Measurements from ENCODE around the gene CUL2.

The CUL2 gene

GRCh38 chr10:35040760-35041501, 49.2 kb downstream of the CUL2 start:
- H3K27ac ChIP-seq, result peak overlapping the region; percentile 89
- TF ChIP-seq CTCF (conservative IDR thresholded peaks at IDR 0.05; ENCODE audit: low read depth), result no peak
- peak; percentile 45 for DNase-seq (ENCODE audit: low spot score)
- CTCF ChIA-PET, result interaction anchor here (0.6 to 2.4 kb wide), 4 partner anchors 19 to 1910 kb away, joined by 3 to 8 read pairs (median 5); no protein-coding TSS in a partner anchor
- POLR2A ChIA-PET (ENCODE audit: low non-redundant PET), result no interaction called here

GRCh38 chr10:35037104-35037503, 53.0 kb downstream of the CUL2 start:
- TF ChIP-seq CTCF (conservative IDR thresholded peaks at IDR 0.05; ENCODE audit: low read depth), result no peak
- CTCF ChIA-PET, result no interaction called here
- H3K27ac ChIP-seq, result no peak overlapping the region
- POLR2A ChIA-PET (ENCODE audit: low non-redundant PET), result no interaction called here
- no peak for DNase-seq (ENCODE audit: low spot score)

- POLR2A ChIA-PET (ENCODE audit: low non-redundant PET), result no interaction called here
- no peak for TF ChIP-seq CTCF (conservative IDR thresholded peaks at IDR 0.05; ENCODE audit: low read depth)
- CTCF ChIA-PET, result no interaction called here
- H3K27ac ChIP-seq, result no peak overlapping the region
- no peak for DNase-seq (ENCODE audit: low spot score)
These were observed 54.5 kb downstream of the CUL2 start for GRCh38 chr10:35035606-35036005.

- ChIA-PET CTCF (interaction anchor here (0.7 to 3.6 kb wide), 5 partner anchors 31 to 372 kb away, joined by 3 to 25 read pairs (median 3); no protein-coding TSS in a partner anchor), POLR2A (ENCODE audit: low non-redundant PET) (no interaction called here)
- no peak for DNase-seq (ENCODE audit: low spot score)
- no peak overlapping the region for H3K27ac ChIP-seq
- peak; percentile 62 for TF ChIP-seq CTCF (conservative IDR thresholded peaks at IDR 0.05; ENCODE audit: low read depth)
These were observed 62.6 kb downstream of the CUL2 start for GRCh38 chr10:35027567-35027966.

- POLR2A ChIA-PET (ENCODE audit: low non-redundant PET), result no interaction called here
- TF ChIP-seq CTCF (conservative IDR thresholded peaks at IDR 0.05; ENCODE audit: low read depth), result no peak
- H3K27ac ChIP-seq, result no peak overlapping the region
- CTCF ChIA-PET, result interaction anchor here (0.8 to 3.6 kb wide), 2 partner anchors 31 to 788 kb away, joined by 3 to 25 read pairs; no protein-coding TSS in a partner anchor
- peak; percentile 43 for DNase-seq (ENCODE audit: low spot score)
These were observed 64.2 kb downstream of the CUL2 start for GRCh38 chr10:35025916-35026315.

- no peak overlapping the region for H3K27ac ChIP-seq
- DNase-seq (ENCODE audit: low spot score), result no peak
- CTCF ChIA-PET, result interaction anchor here (0.7 kb wide), 1 partner anchor 354 kb away, joined by 4 read pairs; no protein-coding TSS in a partner anchor
- POLR2A ChIA-PET (ENCODE audit: low non-redundant PET), result no interaction called here
- TF ChIP-seq CTCF (conservative IDR thresholded peaks at IDR 0.05; ENCODE audit: low read depth), result no peak
These were observed 69.7 kb downstream of the CUL2 start for GRCh38 chr10:35020481-35020880.

Measured in RWPE1 (cell line).